ENCODE data around the gene FNDC1.

DNA sequence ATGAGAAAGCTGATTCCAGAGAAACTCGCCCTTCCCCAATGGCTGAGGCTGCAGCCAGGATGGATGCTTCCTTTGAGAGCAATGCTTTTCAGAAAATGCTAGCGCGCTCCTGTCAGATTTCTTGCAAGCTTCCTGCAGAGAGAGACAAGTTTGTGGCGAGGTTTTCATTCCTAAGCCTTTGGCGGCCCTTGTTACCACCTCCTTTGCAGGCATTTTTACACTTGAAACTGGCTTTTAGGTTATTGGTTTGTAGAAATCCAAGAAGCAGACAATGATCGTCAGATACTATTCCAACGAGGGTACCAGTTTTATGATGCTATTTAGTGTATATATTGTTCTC is 1.1 kb downstream of the FNDC1 start:
- TF ChIP-seq POLR2AphosphoS5 (IDR thresholded peaks at IDR 0.05; ENCODE audit: low read depth, low read length): no peak
- TF ChIP-seq, protein P1, sequence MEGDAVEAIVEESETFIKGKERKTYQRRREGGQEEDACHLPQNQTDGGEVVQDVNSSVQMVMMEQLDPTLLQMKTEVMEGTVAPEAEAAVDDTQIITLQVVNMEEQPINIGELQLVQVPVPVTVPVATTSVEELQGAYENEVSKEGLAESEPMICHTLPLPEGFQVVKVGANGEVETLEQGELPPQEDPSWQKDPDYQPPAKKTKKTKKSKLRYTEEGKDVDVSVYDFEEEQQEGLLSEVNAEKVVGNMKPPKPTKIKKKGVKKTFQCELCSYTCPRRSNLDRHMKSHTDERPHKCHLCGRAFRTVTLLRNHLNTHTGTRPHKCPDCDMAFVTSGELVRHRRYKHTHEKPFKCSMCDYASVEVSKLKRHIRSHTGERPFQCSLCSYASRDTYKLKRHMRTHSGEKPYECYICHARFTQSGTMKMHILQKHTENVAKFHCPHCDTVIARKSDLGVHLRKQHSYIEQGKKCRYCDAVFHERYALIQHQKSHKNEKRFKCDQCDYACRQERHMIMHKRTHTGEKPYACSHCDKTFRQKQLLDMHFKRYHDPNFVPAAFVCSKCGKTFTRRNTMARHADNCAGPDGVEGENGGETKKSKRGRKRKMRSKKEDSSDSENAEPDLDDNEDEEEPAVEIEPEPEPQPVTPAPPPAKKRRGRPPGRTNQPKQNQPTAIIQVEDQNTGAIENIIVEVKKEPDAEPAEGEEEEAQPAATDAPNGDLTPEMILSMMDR (IDR thresholded peaks at IDR 0.05): no peak
